Spleen (tissue), 7 donors: Measurements from ENCODE around the gene NSD1.

ENCODE experiments used
- CTCF ChIP-seq, 11 experiments: fragments of 200-600 bp in 7 of 11; fragments of 450-650 bp in 4 of 11; sonication (generic) in 4 of 11; IDR thresholded peaks in 8 of 11; conservative IDR thresholded peaks in 3 of 11; 1 replicate in 7 of 11; 2 replicates in 4 of 11; pipeline versions ENCODE4 v1.4.0 to v1.8.0; 2016 to 2021; ENCODE audit warnings: antibody characterized with exemption in 11 of 11, inconsistent platforms in 4 of 11, mild to moderate bottlenecking in 1 of 11
- POLR2A ChIP-seq, 3 donors: fragments of 450-650 bp; IDR thresholded peaks; one replicate each; pipeline ENCODE4 v1.5.1; 2017; ENCODE audit warnings: antibody characterized with exemption in 3 of 3, mild to moderate bottlenecking in 1 of 3
- POLR2AphosphoS5 ChIP-seq, 3 donors: sonication (generic); formaldehyde crosslinking; IDR thresholded peaks; one replicate each; pipeline ENCODE4 v1.5.1; 2017; ENCODE audit warnings: antibody characterized with exemption in 3 of 3
- donor health status: DM: no; HTN: no; CAD: no; lungs with moderate emphysema.
- donor health status: DM: no; HTN: no; CAD: no.
- donor health status: DM: no; HTN: no; CAD: no.

- TF ChIP-seq POLR2A (IDR thresholded peaks at IDR 0.05), result no peak
- TF ChIP-seq CTCF (IDR thresholded peaks at IDR 0.05 in 8 of 11, conservative IDR thresholded peaks at IDR 0.05 in 3 of 11), result no peak
- TF ChIP-seq POLR2AphosphoS5 (IDR thresholded peaks at IDR 0.05), result no peak
Observed at GRCh38 chr5:177242304-177242703, 108.7 kb downstream of the NSD1 start.
